ENCODE measurements around the gene OR7A17. TPM values are rescaled to one million over a fixed set of nuclear protein-coding genes. Genes with fewer than 3 reads are reported as not detected.

The OR7A17 gene
- total RNA-seq, 1 experiment from 2014 or later: not detected

DNA sequence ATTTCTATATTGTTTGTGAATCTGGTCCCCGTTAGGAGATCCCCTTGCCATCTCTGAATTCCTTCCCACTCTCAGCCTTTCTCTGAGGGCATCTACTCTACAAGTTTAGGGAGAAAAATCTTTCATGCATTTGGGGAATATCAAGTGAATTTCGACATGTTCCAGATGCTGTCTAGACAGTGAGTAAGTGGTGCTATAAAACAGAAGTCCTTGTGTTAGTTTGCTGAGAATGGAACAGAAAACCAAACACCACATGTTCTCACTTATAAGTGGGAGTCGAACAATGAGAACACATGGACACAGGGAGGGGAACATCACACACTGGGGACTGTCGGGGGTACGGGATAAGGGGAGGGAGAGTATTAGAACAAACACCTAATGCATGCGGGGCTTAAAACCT lies 42.4 kb downstream of the OR7A17 start:
- TF ChIP-seq EZH2 (IDR thresholded peaks at IDR 0.05; ENCODE audit: low read length, unreplicated experiment) (no peak), EZH2phosphoT487 (IDR thresholded peaks at IDR 0.05; ENCODE audit: borderline replicate concordance, low read length) (no peak)
- TF ChIP-seq, protein P1, sequence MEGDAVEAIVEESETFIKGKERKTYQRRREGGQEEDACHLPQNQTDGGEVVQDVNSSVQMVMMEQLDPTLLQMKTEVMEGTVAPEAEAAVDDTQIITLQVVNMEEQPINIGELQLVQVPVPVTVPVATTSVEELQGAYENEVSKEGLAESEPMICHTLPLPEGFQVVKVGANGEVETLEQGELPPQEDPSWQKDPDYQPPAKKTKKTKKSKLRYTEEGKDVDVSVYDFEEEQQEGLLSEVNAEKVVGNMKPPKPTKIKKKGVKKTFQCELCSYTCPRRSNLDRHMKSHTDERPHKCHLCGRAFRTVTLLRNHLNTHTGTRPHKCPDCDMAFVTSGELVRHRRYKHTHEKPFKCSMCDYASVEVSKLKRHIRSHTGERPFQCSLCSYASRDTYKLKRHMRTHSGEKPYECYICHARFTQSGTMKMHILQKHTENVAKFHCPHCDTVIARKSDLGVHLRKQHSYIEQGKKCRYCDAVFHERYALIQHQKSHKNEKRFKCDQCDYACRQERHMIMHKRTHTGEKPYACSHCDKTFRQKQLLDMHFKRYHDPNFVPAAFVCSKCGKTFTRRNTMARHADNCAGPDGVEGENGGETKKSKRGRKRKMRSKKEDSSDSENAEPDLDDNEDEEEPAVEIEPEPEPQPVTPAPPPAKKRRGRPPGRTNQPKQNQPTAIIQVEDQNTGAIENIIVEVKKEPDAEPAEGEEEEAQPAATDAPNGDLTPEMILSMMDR (conservative IDR thresholded peaks at IDR 0.05; ENCODE audit: low read depth, low read length): no peak

DNA sequence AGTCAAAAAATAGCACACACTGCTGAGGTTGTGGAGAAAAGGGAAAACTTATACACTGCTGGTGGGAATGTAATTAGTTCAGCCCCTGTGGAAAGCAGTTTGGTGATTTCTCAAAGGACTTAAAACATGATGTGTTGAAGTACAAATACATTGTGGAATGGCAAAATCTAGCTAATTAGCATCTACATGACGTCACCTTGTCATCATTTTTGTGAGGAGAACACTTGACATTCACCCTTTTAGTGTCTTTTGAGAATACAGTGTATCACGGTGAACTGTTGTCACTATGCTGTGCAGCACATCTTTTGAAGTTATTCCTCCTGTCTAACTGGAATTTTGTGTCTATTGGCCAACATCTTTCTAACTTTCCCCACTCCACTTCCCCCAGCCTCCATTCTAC lies 42.8 kb downstream of the OR7A17 start:
- no peak for ATAC-seq
- POLR2A ChIA-PET (ENCODE audit: unreplicated experiment): no interaction called here

More for the DNA sequence above, 42.4 kb downstream of the OR7A17 start:
- POLR2A ChIA-PET (ENCODE audit: unreplicated experiment): no interaction called here
- no peak overlapping the region for H3K4me2 ChIP-seq (ENCODE audit: low read length)
- H3K9ac ChIP-seq (ENCODE audit: low read length): no peak overlapping the region
- no peak overlapping the region for H2AFZ ChIP-seq (ENCODE audit: low read length)
- no peaks in the 10 kb centered on the region for H4K20me1 ChIP-seq (ENCODE audit: low read length)
- H3K9me3 ChIP-seq (ENCODE audit: low read length): no peaks in the 10 kb centered on the region
- CTCF ChIA-PET: no interaction called here
- H3K27ac ChIP-seq (ENCODE audit: low read length): no peak overlapping the region
- no TSS peak for BruUV-seq (replicated peaks)
- H3K9me2 ChIP-seq (replicated peaks; ENCODE audit: low read length): no peaks in the 10 kb centered on the region
- ATAC-seq (no peak), DNase-seq (no peak)
- no peaks in the 10 kb centered on the region for H3K36me3 ChIP-seq (ENCODE audit: low read depth, low read length)
- no peak overlapping the region for H3K4me3 ChIP-seq (ENCODE audit: low read length)
- no peaks in the 10 kb centered on the region for H3K4me1 ChIP-seq (ENCODE audit: insufficient read depth, low read length)
- intact Hi-C loops (cut with micrococcal nuclease): no loop called here
- H3F3A ChIP-seq (ENCODE audit: low read length, unreplicated experiment): no peaks in the 10 kb centered on the region
- H3K79me2 ChIP-seq (ENCODE audit: low read length): no peaks in the 10 kb centered on the region
- peaks cover 51% of the 10 kb centered on the region for H3K27me3 ChIP-seq (ENCODE audit: low read length)

DNA sequence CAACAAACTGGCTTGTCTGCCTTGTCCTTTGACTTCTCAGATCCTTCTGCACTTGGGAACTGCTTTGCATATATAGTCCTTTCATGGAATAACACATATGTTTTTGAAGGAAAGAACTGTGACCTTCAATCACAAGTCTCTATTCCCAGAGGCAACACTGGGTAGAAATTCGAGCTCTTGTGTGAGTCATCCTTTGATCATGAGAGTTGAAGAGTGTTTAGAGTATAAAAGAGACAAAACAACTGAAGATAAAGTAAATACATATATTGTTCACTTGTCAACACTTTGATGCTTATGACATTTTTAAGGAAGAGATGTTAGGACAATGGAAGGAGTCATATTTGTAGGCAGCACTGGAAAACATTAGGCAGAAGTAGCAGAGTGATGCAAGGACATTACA lies 45.7 kb downstream of the OR7A17 start:
- H3K27me3 ChIP-seq (ENCODE audit: low read length): peaks cover 47% of the 10 kb centered on the region
- H3K9me3 ChIP-seq (ENCODE audit: low read length): no peaks in the 10 kb centered on the region
- no peak overlapping the region for H3K4me2 ChIP-seq (ENCODE audit: low read length)
- no TSS peak for BruUV-seq (replicated peaks)
- no peaks in the 10 kb centered on the region for H3K79me2 ChIP-seq (ENCODE audit: low read length)
- TF ChIP-seq, protein P1 (conservative IDR thresholded peaks at IDR 0.05; ENCODE audit: low read depth, low read length): no peak
- TF ChIP-seq EZH2phosphoT487 (IDR thresholded peaks at IDR 0.05; ENCODE audit: borderline replicate concordance, low read length) (no peak), EZH2 (IDR thresholded peaks at IDR 0.05; ENCODE audit: low read length, unreplicated experiment) (no peak)
- ATAC-seq (no peak), DNase-seq (peak; percentile 36)
- H3K9ac ChIP-seq (ENCODE audit: low read length): no peak overlapping the region
- CTCF ChIA-PET: no interaction called here
- no peaks in the 10 kb centered on the region for H3K9me2 ChIP-seq (replicated peaks; ENCODE audit: low read length)
- no peaks in the 10 kb centered on the region for H3K36me3 ChIP-seq (ENCODE audit: low read depth, low read length)
- POLR2A ChIA-PET (ENCODE audit: unreplicated experiment): no interaction called here
- H2AFZ ChIP-seq (ENCODE audit: low read length): no peak overlapping the region
- intact Hi-C loops (cut with micrococcal nuclease): no loop called here
- H3K4me3 ChIP-seq (ENCODE audit: low read length): no peak overlapping the region
- H3K4me1 ChIP-seq (ENCODE audit: insufficient read depth, low read length): no peaks in the 10 kb centered on the region
- no peaks in the 10 kb centered on the region for H4K20me1 ChIP-seq (ENCODE audit: low read length)
- H3K27ac ChIP-seq (ENCODE audit: low read length): no peak overlapping the region
- H3F3A ChIP-seq (ENCODE audit: low read length, unreplicated experiment): no peaks in the 10 kb centered on the region

More for the DNA sequence above, 42.8 kb downstream of the OR7A17 start:
- TF ChIP-seq, protein P1 (conservative IDR thresholded peaks at IDR 0.05; ENCODE audit: low read depth, low read length): no peak
- TF ChIP-seq EZH2 (IDR thresholded peaks at IDR 0.05; ENCODE audit: low read length, unreplicated experiment): no peak
- TF ChIP-seq EZH2phosphoT487 (IDR thresholded peaks at IDR 0.05; ENCODE audit: borderline replicate concordance, low read length): no peak
- DNase-seq: no peak
- Histone ChIP-seq H3K4me3 (ENCODE audit: low read length) (no peak overlapping the region), H3K27ac (ENCODE audit: low read length) (no peak overlapping the region), H3K27me3 (ENCODE audit: low read length) (peaks cover 48% of the 10 kb centered on the region), H3K9me3 (ENCODE audit: low read length) (no peaks in the 10 kb centered on the region), H3F3A (ENCODE audit: low read length, unreplicated experiment) (no peaks in the 10 kb centered on the region), H3K9me2 (replicated peaks; ENCODE audit: low read length) (no peaks in the 10 kb centered on the region), H3K4me1 (ENCODE audit: insufficient read depth, low read length) (no peaks in the 10 kb centered on the region), H3K9ac (ENCODE audit: low read length) (no peak overlapping the region), H3K36me3 (ENCODE audit: low read depth, low read length) (no peaks in the 10 kb centered on the region), H3K4me2 (ENCODE audit: low read length) (no peak overlapping the region), H3K79me2 (ENCODE audit: low read length) (no peaks in the 10 kb centered on the region), H4K20me1 (ENCODE audit: low read length) (no peaks in the 10 kb centered on the region), H2AFZ (ENCODE audit: low read length) (no peak overlapping the region)
- CTCF ChIA-PET: no interaction called here
- intact Hi-C loops (cut with micrococcal nuclease): no loop called here
- BruUV-seq (replicated peaks): no TSS peak
